ENCODE data around the gene ATG10.
"Not testable (repeated sequence)": the region's sequence is repeated elsewhere in the genome, so short reads cannot be mapped to it uniquely, and the experiment has no call there.

The ATG10 gene

GRCh38 chr5:82244854-82245635 lies 273.2 kb downstream of the ATG10 start:
- no peak for DNase-seq

GRCh38 chr5:82246960-82247574 lies 275.2 kb downstream of the ATG10 start:
- DNase-seq, result no peak

GRCh38 chr5:82252744-82253143 lies 280.9 kb downstream of the ATG10 start:
- no peak for DNase-seq

- no peak for DNase-seq
Observed at GRCh38 chr5:82255844-82256243, 284.0 kb downstream of the ATG10 start.

GRCh38 chr5:82257247-82257646 lies 285.4 kb downstream of the ATG10 start:
- DNase-seq, result no peak

GRCh38 chr5:82257729-82258128 lies 285.9 kb downstream of the ATG10 start:
- no peak for DNase-seq

- peak; percentile 24 for DNase-seq
Observed at GRCh38 chr5:82259172-82259800, 287.5 kb downstream of the ATG10 start.

GRCh38 chr5:82265047-82265446 lies 293.2 kb downstream of the ATG10 start:
- no peak for DNase-seq

- DNase-seq, result not testable (repeated sequence)
Observed at GRCh38 chr5:82267297-82267933, 295.6 kb downstream of the ATG10 start.

GRCh38 chr5:82269363-82269762 lies 297.5 kb downstream of the ATG10 start:
- DNase-seq, result not testable (repeated sequence)

- not testable (repeated sequence) for DNase-seq
Observed at GRCh38 chr5:82272571-82273356, 300.9 kb downstream of the ATG10 start.

- DNase-seq, result not testable (repeated sequence)
Observed at GRCh38 chr5:82273426-82273825, 301.6 kb downstream of the ATG10 start.

- DNase-seq, result no peak
Observed at GRCh38 chr5:82274343-82275211, 302.8 kb downstream of the ATG10 start.

GRCh38 chr5:82275216-82275664 lies 303.4 kb downstream of the ATG10 start:
- no peak for DNase-seq

GRCh38 chr5:82276800-82277612 lies 305.2 kb downstream of the ATG10 start:
- DNase-seq, result no peak

GRCh38 chr5:82277613-82277986 lies 305.8 kb downstream of the ATG10 start:
- no peak for DNase-seq

- DNase-seq, result peak; percentile 100
Observed at GRCh38 chr5:82277987-82278710, 306.3 kb downstream of the ATG10 start, which contains the start of gene RPS23. TSS of gene RPS23 (minus strand) at chr5:82278354. CDS start at chr5:82278323, 31 bp downstream.

GRCh38 chr5:82278711-82279370 lies 307.0 kb downstream of the ATG10 start:
- DNase-seq, result no peak

GRCh38 chr5:82283893-82284292 lies 312.1 kb downstream of the ATG10 start:
- no peak for DNase-seq

Data from retina (tissue), 1 donor.